Activated CD8-positive, alpha-beta memory T cell treated with anti-CD3 and anti-CD28 coated beads for 24 hours (primary cell): Measurements from ENCODE around the gene ACOT11.
"Not testable (repeated sequence)": the region's sequence is repeated elsewhere in the genome, so short reads cannot be mapped to it uniquely, and the experiment has no call there.

ENCODE experiments used
- DNase-seq: peaks from one replicate; pipeline ENCODE4 v3.0.0-alpha.2; 2020

Gene ACOT11

GRCh38 chr1:54611621-54612020, 63.6 kb downstream of the ACOT11 start:
- DNase-seq, result no peak

- DNase-seq, result no peak
These were observed 66.0 kb downstream of the ACOT11 start for GRCh38 chr1:54614024-54614423.

GRCh38 chr1:54614563-54614962, 66.5 kb downstream of the ACOT11 start:
- DNase-seq, result no peak

- no peak for DNase-seq
These were observed 67.7 kb downstream of the ACOT11 start for GRCh38 chr1:54615531-54616279.

- DNase-seq, result no peak
These were observed 71.7 kb downstream of the ACOT11 start for GRCh38 chr1:54619749-54620148.

- DNase-seq, result no peak
These were observed 75.4 kb downstream of the ACOT11 start, which contains the start of gene FAM151A for GRCh38 chr1:54623216-54624007. Gene FAM151A, minus strand, starts transcription at chr1:54623525. Its CDS starts 130 bp downstream, at chr1:54623395.

- DNase-seq, result no peak
These were observed 76.7 kb downstream of the ACOT11 start for GRCh38 chr1:54624466-54625464.

- DNase-seq, result no peak
These were observed 79.2 kb downstream of the ACOT11 start for GRCh38 chr1:54627196-54627595.

- not testable (repeated sequence) for DNase-seq
These were observed 87.8 kb downstream of the ACOT11 start for GRCh38 chr1:54635804-54636203.

- not testable (repeated sequence) for DNase-seq
These were observed 88.7 kb downstream of the ACOT11 start for GRCh38 chr1:54636461-54637446.

- no peak for DNase-seq
These were observed 92.3 kb downstream of the ACOT11 start for GRCh38 chr1:54640361-54640760.

GRCh38 chr1:54640863-54641836, 93.1 kb downstream of the ACOT11 start, which contains the start of gene MROH7:
Gene MROH7, plus strand, starts transcription at chr1:54641786. Its CDS starts 11,141 bp downstream, at chr1:54652927.
- DNase-seq, result no peak

GRCh38 chr1:54643736-54644135, 95.7 kb downstream of the ACOT11 start:
- DNase-seq, result no peak

- DNase-seq, result no peak
These were observed 98.0 kb downstream of the ACOT11 start for GRCh38 chr1:54645806-54646676.

GRCh38 chr1:54649130-54649898, 101.3 kb downstream of the ACOT11 start:
- no peak for DNase-seq

GRCh38 chr1:54649921-54650320, 101.9 kb downstream of the ACOT11 start:
- no peak for DNase-seq

GRCh38 chr1:54650417-54650816, 102.4 kb downstream of the ACOT11 start:
- DNase-seq, result no peak

GRCh38 chr1:54651608-54652007, 103.6 kb downstream of the ACOT11 start:
- DNase-seq, result no peak
